Endothelial cell of umbilical vein (primary cell): Measurements from ENCODE around the gene FNDC5. TPM values are rescaled to one million over a fixed set of nuclear protein-coding genes. Genes with fewer than 3 reads are reported as not detected.

Source experiments
- BruUV-seq: library from RNA; stranded (reverse); fragments of 400-500 nt; replicated peaks from 2 replicates; lab custom pipeline; 2021; lab: Mats Ljungman, UMichigan
- CTCF ChIA-PET: fragments of 300-600, 350-600 bp; sonication (Branson Sonifier 250); formaldehyde crosslinking; loops from one replicate; lab custom pipeline; 2021; ENCODE audit warnings: antibody characterized with exemption, inconsistent platforms; lab: Charles Lee
- POLR2A ChIA-PET: fragments of 300-600, 350-600 bp; sonication (Branson Sonifier 250); formaldehyde crosslinking; loops from one replicate; lab custom pipeline; 2021; ENCODE audit warnings: antibody characterized with exemption, inconsistent platforms; lab: Charles Lee
- DNase-seq: peaks from one replicate; pipeline ENCODE4 v3.0.0-alpha.2; 2011; ENCODE audit warnings: low read depth, low spot score
- FAIRE-seq: peaks from 2 replicates; lab custom pipeline; 2011; peaks lifted over from hg19 to GRCh38; lab: Jason Lieb, UNC
- H2AFZ ChIP-seq: 2 replicates; pipeline ENCODE4 v1.6.0; 2012; ENCODE audit warnings: low read depth, low read length, control low read depth, inconsistent platforms
- H3K27ac ChIP-seq: 2 replicates; pipeline ENCODE4 v1.5.1; 2011; ENCODE audit warnings: low read depth, mild to moderate bottlenecking, control low read depth, low read length, moderate library complexity; ENCODE audit not compliant: insufficient read depth
- H3K27me3 ChIP-seq, 2 experiments: 2 replicates each; pipeline versions ENCODE4 v1.6.0 to v1.6.1; 2011; ENCODE audit warnings: low read length in 2 of 2, mixed read lengths in 1 of 2; ENCODE audit not compliant: control insufficient read depth in 2 of 2, insufficient read depth in 2 of 2
- H3K36me3 ChIP-seq, 2 experiments: 2 replicates in 1 of 2; 3 replicates in 1 of 2; pipeline ENCODE4 v1.5.1; 2011; ENCODE audit warnings: low read length in 2 of 2, mild to moderate bottlenecking in 1 of 2, moderate library complexity in 1 of 2; ENCODE audit not compliant: control insufficient read depth in 2 of 2, insufficient read depth in 2 of 2; ENCODE audit errors: extremely low read depth in 1 of 2
- H3K4me1 ChIP-seq: 3 replicates; pipeline ENCODE4 v1.5.1; 2011; ENCODE audit warnings: mild to moderate bottlenecking, low read length; ENCODE audit not compliant: control insufficient read depth, insufficient read depth; ENCODE audit errors: extremely low read depth
- H3K4me2 ChIP-seq: 2 replicates; pipeline ENCODE4 v1.6.1; 2011; ENCODE audit warnings: low read length, control low read depth, mixed read lengths; ENCODE audit not compliant: insufficient read depth
- H3K4me3 ChIP-seq, 3 experiments: fragments of 200-600 bp in 1 of 3; sonication (generic), shearing (Covaris generic) in 1 of 3; replicated peaks in 1 of 3; 2 replicates each; pipeline ENCODE4 v1.5.1; 2011 to 2016; ENCODE audit warnings: control low read depth in 3 of 3, low read length in 3 of 3, mild to moderate bottlenecking in 2 of 3, inconsistent platforms in 1 of 3, low read depth in 1 of 3, moderate library complexity in 1 of 3; ENCODE audit not compliant: insufficient read depth in 1 of 3
- H3K79me2 ChIP-seq: 2 replicates; pipeline ENCODE4 v1.6.0; 2012; ENCODE audit warnings: low read length, inconsistent platforms; ENCODE audit not compliant: control insufficient read depth, insufficient read depth
- H3K9ac ChIP-seq: replicated peaks from 2 replicates; pipeline ENCODE3; 2011; ENCODE audit warnings: low read length, control low read depth; ENCODE audit not compliant: insufficient read depth; ENCODE audit errors: extremely low read depth
- H3K9me1 ChIP-seq: replicated peaks from 3 replicates; pipeline ENCODE4 v1.6.0; 2011; ENCODE audit warnings: mild to moderate bottlenecking, low read length; ENCODE audit not compliant: control insufficient read depth, insufficient read depth; ENCODE audit errors: extremely low read depth
- H3K9me3 ChIP-seq: replicated peaks from 2 replicates; pipeline ENCODE4 v1.5.1; 2012; ENCODE audit warnings: low read length, inconsistent platforms; ENCODE audit not compliant: control insufficient read depth, insufficient read depth
- H4K20me1 ChIP-seq: replicated peaks from 2 replicates; pipeline ENCODE3; 2011; ENCODE audit warnings: mild to moderate bottlenecking, low read length; ENCODE audit not compliant: control insufficient read depth, insufficient read depth; ENCODE audit errors: extremely low read depth
- CTCF ChIP-seq, 2 donors: IDR thresholded peaks; 1 replicate in 1 of 2; 2 replicates in 1 of 2; pipeline ENCODE4 v1.5.1; 2011; ENCODE audit warnings: low read length in 2 of 2, mild to moderate bottlenecking in 2 of 2, moderate library complexity in 2 of 2, control low read depth in 1 of 2, inconsistent platforms in 1 of 2, low read depth in 1 of 2; ENCODE audit not compliant: insufficient read depth in 1 of 2; ENCODE audit errors: extremely low read depth in 1 of 2
- EZH2 ChIP-seq: IDR thresholded peaks from 2 replicates; pipeline ENCODE4 v1.6.1; 2012; ENCODE audit warnings: borderline replicate concordance, low read depth, mild to moderate bottlenecking, moderate library complexity, low read length, inconsistent platforms; ENCODE audit not compliant: severe bottlenecking
- FOS ChIP-seq: IDR thresholded peaks from 2 replicates; pipeline ENCODE4 v1.6.1; 2011; ENCODE audit warnings: mild to moderate bottlenecking, low read length, moderate library complexity, borderline replicate concordance; ENCODE audit not compliant: insufficient read depth
- GATA2 ChIP-seq: IDR thresholded peaks from 2 replicates; pipeline ENCODE4 v1.7.0; 2011; ENCODE audit warnings: low read depth, mild to moderate bottlenecking, moderate library complexity, mixed read lengths, low read length; ENCODE audit not compliant: insufficient read length, insufficient read depth
- JUN ChIP-seq: IDR thresholded peaks from 2 replicates; pipeline ENCODE4 v1.6.1; 2011; ENCODE audit warnings: borderline replicate concordance, low read depth; ENCODE audit not compliant: insufficient read length, insufficient read depth
- MYC ChIP-seq: IDR thresholded peaks from one replicate; pipeline ENCODE4 v1.6.1; 2011; ENCODE audit warnings: mild to moderate bottlenecking, low read depth, low read length
- POLR2A ChIP-seq: IDR thresholded peaks from 2 replicates; pipeline ENCODE4 v1.6.1; 2012; ENCODE audit warnings: low read depth, mild to moderate bottlenecking, control low read depth, low read length
- POLR2AphosphoS5 ChIP-seq: IDR thresholded peaks from 2 replicates; pipeline ENCODE4 v1.6.1; 2012; ENCODE audit warnings: low read depth, mild to moderate bottlenecking, control low read depth, low read length, moderate library complexity; ENCODE audit not compliant: insufficient read depth
- dilution Hi-C: fragments of 300-500 bp; cut with MboI; formaldehyde crosslinking; loops from one replicate; pipeline ENCODE4 v1.15.0; 2019; ENCODE audit warnings: low sequenced_read_pairs; ENCODE audit not compliant: extremely low pct_ligation_motif_present
- intact Hi-C: fragments of 100-400 bp; cut with micrococcal nuclease; formaldehyde crosslinking; loops from one replicate; pipeline ENCODE4 v1.10.0; 2022
- polyA plus RNA-seq, 4 experiments: library from polyadenylated mRNA; depleted of rRNA in 3 of 4; stranded (reverse) in 3 of 4; unstranded in 1 of 4; fragments of >200 nt; gene quantifications; 2 replicates each; pipeline versions ENCODE4 v1.2.1 to v1.2.3, GENCODE V29; 2011 to 2012; ENCODE audit warnings: missing spikeins in 1 of 4
- total RNA-seq: library from RNA; stranded (reverse); gene quantifications from 2 replicates; pipeline ENCODE4 v1.2.3, GENCODE V29; 2021

The FNDC5 gene
- total and polyA plus RNA-seq, 2 donors (not counting 3 experiments of a cell fraction or from before 2014, with no cell fraction given), result 0.14 to 0.64 TPM

- no peaks in the 10 kb centered on the region for H3K27me3 ChIP-seq
- H3K9me1 ChIP-seq, result no peaks in the 10 kb centered on the region
- ChIA-PET CTCF (interaction anchor here (1.3 to 2.3 kb wide), 3 partner anchors 44 to 258 kb away, joined by 4 to 10 read pairs (median 9); no protein-coding TSS in a partner anchor), POLR2A (no interaction called here)
- BruUV-seq, result no TSS peak
- FAIRE-seq (no peak), DNase-seq (peak; percentile 7)
- no peaks in the 10 kb centered on the region for H3K79me2 ChIP-seq
- H4K20me1 ChIP-seq, result no peaks in the 10 kb centered on the region
- H3K4me2 ChIP-seq, result no peak overlapping the region
- no peak overlapping the region for H3K9ac ChIP-seq
- no peak overlapping the region for H2AFZ ChIP-seq
- H3K36me3 ChIP-seq, result peaks cover 9 to 23% of the 10 kb centered on the region in 2 experiments
- intact Hi-C loops, result loop anchor here (2.0 kb wide), 1 partner anchor 44 kb away; no protein-coding TSS in a partner anchor
- H3K27ac ChIP-seq, result no peak overlapping the region
- no peaks in the 10 kb centered on the region for H3K9me3 ChIP-seq
- H3K4me3 ChIP-seq, result no peak overlapping the region
- dilution Hi-C loops, result no loop called here
- TF ChIP-seq CTCF (IDR thresholded peaks at IDR 0.05; ENCODE audit: extremely low read depth in 1 of 2, insufficient read depth in 1 of 2, low read depth in 1 of 2, low read length in 2 of 2) (peak in 1 of 2 donors; percentile 2), POLR2A (no peak)
- H3K4me1 ChIP-seq, result no peaks in the 10 kb centered on the region
These were observed 42.4 kb downstream of the FNDC5 start for GRCh38 chr1:32828341-32828740.

DNA sequence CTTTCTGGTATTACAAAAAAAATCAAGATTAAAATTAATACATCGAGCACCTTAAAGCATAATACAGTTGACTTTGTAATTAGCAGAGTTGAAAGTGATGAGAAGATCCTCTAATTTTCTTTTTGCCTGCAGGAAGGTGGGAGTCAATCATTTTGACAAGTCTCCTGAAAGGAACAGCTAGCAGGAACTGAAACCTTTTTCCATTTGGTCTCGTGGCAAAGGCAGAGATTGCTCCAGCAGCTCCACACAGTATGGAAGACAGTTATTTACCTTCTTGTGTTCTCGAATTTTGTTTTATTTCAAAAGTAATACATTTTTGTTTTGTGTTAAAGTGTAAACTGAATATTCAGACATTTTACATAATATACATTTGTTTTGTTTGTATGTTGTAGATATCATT lies 45.5 kb downstream of the FNDC5 start:
- Histone ChIP-seq H3K9me3 (no peaks in the 10 kb centered on the region), H3K79me2 (no peaks in the 10 kb centered on the region), H3K4me2 (no peak overlapping the region), H3K4me1 (no peaks in the 10 kb centered on the region), H3K27ac (no peak overlapping the region), H3K36me3 (peaks cover 9 to 14% of the 10 kb centered on the region in 2 experiments), H3K9me1 (no peaks in the 10 kb centered on the region), H3K9ac (no peak overlapping the region), H3K4me3 (no peak overlapping the region), H2AFZ (no peak overlapping the region), H4K20me1 (no peaks in the 10 kb centered on the region), H3K27me3 (no peaks in the 10 kb centered on the region)
- no TSS peak for BruUV-seq
- ChIA-PET CTCF (no interaction called here), POLR2A (no interaction called here)
- intact Hi-C loops, result no loop called here
- FAIRE-seq, result no peak
- no peak for DNase-seq
- dilution Hi-C loops, result no loop called here
- TF ChIP-seq POLR2AphosphoS5 (no peak), CTCF (IDR thresholded peaks at IDR 0.05; ENCODE audit: extremely low read depth in 1 of 2, insufficient read depth in 1 of 2, low read depth in 1 of 2, low read length in 2 of 2) (no peak), EZH2 (no peak), POLR2A (no peak), FOS (no peak), MYC (no peak), JUN (no peak), GATA2 (no peak)
